GM23338 (cell line): ENCODE results near the gene KRT78. TPM values are rescaled to one million over a fixed set of nuclear protein-coding genes. Genes with fewer than 3 reads are reported as not detected.

Source experiments
- ATAC-seq: fragments of 200-7000 bp; cut with Tn5 transposase; 3 replicates; pipeline ENCODE4 v1.9.1; 2020
- DNase-seq: peaks from one replicate; pipeline ENCODE4 v3.0.0-alpha.2; 2015; ENCODE audit warnings: low spot score
- H2AFZ ChIP-seq: fragments of 200-600 bp; sonication (generic); 2 replicates; pipeline ENCODE4 v1.8.0; 2016; ENCODE audit warnings: antibody characterized with exemption, mild to moderate bottlenecking, moderate library complexity
- H3F3A ChIP-seq: fragments of 200-600 bp; sonication (generic); replicated peaks from 2 replicates; pipeline ENCODE4 v1.8.0; 2017; ENCODE audit warnings: antibody characterized with exemption, mixed run types, low read depth
- H3K27ac ChIP-seq: fragments of 200-600 bp; sonication (generic); 2 replicates; pipeline ENCODE4 v1.6.1; 2016; ENCODE audit warnings: low read depth
- H3K27me3 ChIP-seq: fragments of 200-600 bp; sonication (generic); 2 replicates; pipeline ENCODE4 v1.8.0; 2016; ENCODE audit warnings: mild to moderate bottlenecking, mixed run types, moderate library complexity; ENCODE audit not compliant: insufficient read depth
- H3K36me3 ChIP-seq: fragments of 200-600 bp; sonication (generic); 2 replicates; pipeline ENCODE4 v1.8.0; 2016; ENCODE audit warnings: mild to moderate bottlenecking; ENCODE audit not compliant: insufficient read depth
- H3K4me1 ChIP-seq: fragments of 200-600 bp; sonication (generic); 2 replicates; pipeline ENCODE4 v1.8.0; 2016; ENCODE audit warnings: mild to moderate bottlenecking, moderate library complexity; ENCODE audit not compliant: insufficient read depth
- H3K4me2 ChIP-seq: fragments of 200-600 bp; sonication (generic); 2 replicates; pipeline ENCODE4 v1.7.1; 2017; ENCODE audit warnings: mixed run types
- H3K4me3 ChIP-seq: fragments of 200-600 bp; sonication (generic); 2 replicates; pipeline ENCODE4 v1.6.1; 2016; ENCODE audit warnings: mixed run types
- H3K79me2 ChIP-seq: fragments of 200-600 bp; sonication (generic); replicated peaks from 2 replicates; pipeline ENCODE4 v1.8.0; 2017; ENCODE audit warnings: mild to moderate bottlenecking; ENCODE audit not compliant: insufficient read depth
- H3K9me2 ChIP-seq: fragments of 200-600 bp; sonication (generic); 2 replicates; pipeline ENCODE4 v1.8.0; 2017; ENCODE audit not compliant: insufficient read depth
- H4K20me1 ChIP-seq: fragments of 200-600 bp; sonication (generic); replicated peaks from 2 replicates; pipeline ENCODE4 v1.8.0; 2017; ENCODE audit warnings: mild to moderate bottlenecking; ENCODE audit not compliant: insufficient read depth
- H3K27ac Mint-ChIP-seq: 2 replicates; pipeline ENCODE4 v1.8.0; 2020; ENCODE audit warnings: inconsistent platforms, mild to moderate bottlenecking, moderate library complexity, mixed read lengths
- H3K27me3 Mint-ChIP-seq: 3 replicates; pipeline ENCODE4 v1.8.0; 2022; ENCODE audit warnings: low read depth, mild to moderate bottlenecking, moderate library complexity, mixed read lengths, inconsistent platforms; ENCODE audit not compliant: insufficient read depth, poor library complexity
- H3K36me3 Mint-ChIP-seq: 3 replicates; pipeline ENCODE4 v1.8.0; 2021; ENCODE audit warnings: low read depth, mild to moderate bottlenecking, inconsistent platforms, moderate library complexity, mixed read lengths
- H3K4me1 Mint-ChIP-seq: 3 replicates; pipeline ENCODE4 v1.8.0; 2020; ENCODE audit warnings: mild to moderate bottlenecking, inconsistent platforms, mixed read lengths
- H3K4me3 Mint-ChIP-seq: 3 replicates; pipeline ENCODE4 v1.8.0; 2021; ENCODE audit warnings: moderate library complexity, mild to moderate bottlenecking, inconsistent platforms, mixed read lengths
- H3K9me3 Mint-ChIP-seq: 3 replicates; pipeline ENCODE4 v1.8.0; 2020; ENCODE audit warnings: moderate library complexity, mild to moderate bottlenecking, inconsistent platforms, mixed read lengths
- CREB1 ChIP-seq: fragments of 250-450 bp; sonication (Bioruptor Pico); IDR thresholded peaks from 2 replicates; pipeline ENCODE4 v1.5.0; 2020; ENCODE audit warnings: low read depth, mild to moderate bottlenecking, moderate library complexity
- CTCF ChIP-seq, 2 experiments: fragments of 200-600 bp in 1 of 2; sonication (generic) in 1 of 2; conservative IDR thresholded peaks; 2 replicates each; pipeline versions ENCODE4 v1.5.1 to v1.6.1; 2016 to 2017; ENCODE audit warnings: antibody characterized with exemption in 2 of 2, low read depth in 2 of 2, mild to moderate bottlenecking in 2 of 2, moderate library complexity in 1 of 2
- ETS1 ChIP-seq: IDR thresholded peaks from 2 replicates; pipeline ENCODE4 v1.6.1; 2016; ENCODE audit warnings: antibody characterized with exemption
- EZH2 ChIP-seq: fragments of 200-600 bp; sonication (generic); IDR thresholded peaks from one replicate; pipeline ENCODE4 v1.8.0; 2017; ENCODE audit warnings: antibody characterized with exemption, mild to moderate bottlenecking, low read depth; ENCODE audit not compliant: unreplicated experiment
- EZH2phosphoT487 ChIP-seq: fragments of 200-600 bp; sonication (generic); IDR thresholded peaks from one replicate; pipeline ENCODE4 v1.8.1; 2018; ENCODE audit warnings: antibody characterized with exemption; ENCODE audit not compliant: unreplicated experiment
- JUNB ChIP-seq: IDR thresholded peaks from one replicate; pipeline ENCODE4 v1.6.1; 2016; ENCODE audit warnings: antibody characterized with exemption; ENCODE audit not compliant: unreplicated experiment
- NANOG ChIP-seq: IDR thresholded peaks from 2 replicates; pipeline ENCODE4 v1.6.1; 2016; ENCODE audit warnings: antibody characterized with exemption, borderline replicate concordance
- POLR2AphosphoS5 ChIP-seq: IDR thresholded peaks from 2 replicates; pipeline ENCODE4 v1.6.1; 2016; ENCODE audit warnings: antibody characterized with exemption, low read depth
- REST ChIP-seq: IDR thresholded peaks from one replicate; pipeline ENCODE4 v1.6.1; 2018; ENCODE audit warnings: antibody characterized with exemption; ENCODE audit not compliant: unreplicated experiment
- STAT1 ChIP-seq: IDR thresholded peaks from one replicate; pipeline ENCODE4 v1.6.1; 2016; ENCODE audit warnings: antibody characterized with exemption; ENCODE audit not compliant: unreplicated experiment
- ZNF114 ChIP-seq: fragments of 250-450 bp; sonication (Bioruptor Pico); IDR thresholded peaks from 2 replicates; pipeline ENCODE4 v1.5.0; 2020; ENCODE audit warnings: mild to moderate bottlenecking, moderate library complexity
- ZNF331 ChIP-seq: fragments of 250-450 bp; sonication (Bioruptor Pico); IDR thresholded peaks from 2 replicates; pipeline ENCODE4 v1.5.0; 2020; ENCODE audit warnings: low read depth, mild to moderate bottlenecking, moderate library complexity
- ZNF462 ChIP-seq: fragments of 250-450 bp; sonication (Bioruptor Pico); IDR thresholded peaks from 2 replicates; pipeline ENCODE4 v1.5.0; 2020; ENCODE audit warnings: mild to moderate bottlenecking, moderate library complexity
- polyA plus RNA-seq: library from polyadenylated mRNA; unstranded; fragments of >200 nt; fragmentation: Nextera tagmentation; extraction: Ambion mirVana; gene quantifications from 2 replicates; pipeline ENCODE4 v1.2.1, GENCODE V29; 2016
- total RNA-seq: library from RNA; depleted of rRNA; stranded (reverse); fragments of >200 nt; shearing (Covaris generic); gene quantifications from 2 replicates; pipeline ENCODE4 v1.2.3, GENCODE V29; 2014

Gene KRT78
- total and polyA plus RNA-seq, 2 experiments from 2014 or later = not detected

GRCh38 chr12:52892207-52892852, 43.5 kb upstream of the KRT78 start:
- 0 out of 2 replicates have a peak, but pooled peaks cover 3% of the 10 kb centered on the region for H4K20me1 ChIP-seq
- H3K36me3 ChIP-seq = no peaks in the 10 kb centered on the region
- peaks cover 9% of the 10 kb centered on the region for H3K27me3 Mint-ChIP-seq
- no peak overlapping the region for H3K4me3 Mint-ChIP-seq
- H2AFZ ChIP-seq = no peak overlapping the region
- no peak overlapping the region for H3K27ac ChIP-seq
- H3K36me3 Mint-ChIP-seq = peaks cover 11% of the 10 kb centered on the region
- ATAC-seq (no peak), DNase-seq (no peak)
- no peaks in the 10 kb centered on the region for H3K79me2 ChIP-seq
- no peaks in the 10 kb centered on the region for H3K9me2 ChIP-seq
- H3F3A ChIP-seq = 0 out of 2 replicates have a peak, but pooled peaks cover 3% of the 10 kb centered on the region
- no peak for TF ChIP-seq ZNF114 (CRISPR knock-in tag)
- TF ChIP-seq CTCF (conservative IDR thresholded peaks at IDR 0.05; ENCODE audit: low read depth in 2 of 2) = no peak
- TF ChIP-seq REST = no peak
- TF ChIP-seq JUNB = no peak
- no peak for TF ChIP-seq ZNF331
- TF ChIP-seq NANOG = no peak
- no peak for TF ChIP-seq STAT1
- no peak for TF ChIP-seq ZNF462
- no peak for TF ChIP-seq EZH2phosphoT487
- no peak for TF ChIP-seq POLR2AphosphoS5
- TF ChIP-seq EZH2 = no peak
- TF ChIP-seq CREB1 (CRISPR knock-in tag) = no peak
- TF ChIP-seq ETS1 = no peak
- H3K4me2 ChIP-seq = no peak overlapping the region
- no peaks in the 10 kb centered on the region for H3K4me1 ChIP-seq
- H3K4me1 Mint-ChIP-seq = no peaks in the 10 kb centered on the region
- no peak overlapping the region for H3K27ac Mint-ChIP-seq
- H3K9me3 Mint-ChIP-seq = no peaks in the 10 kb centered on the region
- H3K4me3 ChIP-seq = no peak overlapping the region
- H3K27me3 ChIP-seq = no peaks in the 10 kb centered on the region
